OCI-LY7 (cell line): Measurements from ENCODE around the gene ELP4.

Experiments
- CTCF ChIP-seq: fragments of 200-600 bp; sonication (generic); conservative IDR thresholded peaks from 2 replicates; pipeline ENCODE4 v1.5.1; 2014; ENCODE audit warnings: mild to moderate bottlenecking, antibody characterized with exemption, low read length, moderate library complexity, mixed read lengths
- EZH2phosphoT487 ChIP-seq: fragments of 200-600 bp; sonication (generic); IDR thresholded peaks from 2 replicates; pipeline ENCODE4 v1.6.1; 2018; ENCODE audit warnings: low read depth, borderline replicate concordance, mild to moderate bottlenecking, mixed run types, antibody characterized with exemption, low read length, moderate library complexity, mixed read lengths

DNA sequence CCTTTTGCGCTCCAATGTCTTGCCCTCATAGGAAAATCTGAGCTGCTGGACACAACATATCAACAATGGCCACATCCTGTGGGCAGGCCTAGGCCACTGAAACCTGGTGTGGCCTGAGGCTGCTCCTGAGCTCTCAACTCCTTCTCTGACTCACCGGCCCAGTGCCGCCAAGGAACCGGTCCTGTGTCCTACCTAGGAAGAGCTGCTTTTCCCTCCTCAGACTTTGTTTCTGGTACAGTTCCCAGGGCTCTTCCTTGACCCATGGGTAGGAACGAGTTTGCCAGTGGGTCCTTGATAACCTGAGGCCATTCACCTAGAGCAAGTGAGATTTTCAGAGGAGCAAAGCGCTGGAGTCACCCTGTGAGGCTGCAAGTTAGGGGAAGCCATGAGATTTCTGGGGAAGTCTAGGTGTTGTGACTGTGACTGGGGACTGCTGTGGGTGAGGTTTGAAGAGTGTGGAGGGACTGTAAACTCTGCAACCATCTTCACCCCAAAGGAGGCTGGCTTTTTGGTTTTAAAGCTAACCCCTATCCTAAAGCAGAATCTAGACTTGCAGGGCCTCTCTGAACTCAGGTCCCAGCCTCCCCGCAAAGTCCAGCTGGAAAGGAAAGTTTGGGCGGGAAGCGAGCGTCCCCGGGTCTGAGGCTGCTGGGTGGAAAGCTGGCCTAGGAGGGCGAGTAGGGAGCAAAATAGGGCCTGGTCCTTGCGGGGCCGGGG lies 313.5 kb downstream of the ELP4 start:
- TF ChIP-seq CTCF: no peak
- no peak for TF ChIP-seq EZH2phosphoT487
